HEK293 (cell line): Measurements from ENCODE around the gene SYNM.

Experiments used
- CTCF ChIA-PET: fragments of 350-600 bp; formaldehyde crosslinking; extraction: SDS; loops from one replicate; lab custom pipeline; 2021; ENCODE audit warnings: antibody characterized with exemption; lab: Yijun Ruan, JAX
- POLR2A ChIA-PET: fragments of 300-600 bp; formaldehyde crosslinking; extraction: SDS; loops from one replicate; lab custom pipeline; 2020; ENCODE audit warnings: antibody characterized with exemption, inconsistent platforms; lab: Yijun Ruan, JAX
- H3K27ac ChIP-seq: fragments of 200-500 bp; sonication (Bioruptor generic); 2 replicates; pipeline ENCODE4 v1.5.1; 2014; ENCODE audit warnings: low read depth, low read length, control low read depth, inconsistent platforms; ENCODE audit errors: extremely low read depth
- H3K36me3 ChIP-seq, 2 experiments: fragments of 200-500 bp in 1 of 2; sonication (Bioruptor generic) in 1 of 2; 1 replicate in 1 of 2; 2 replicates in 1 of 2; pipeline ENCODE4 v1.5.1; 2014 to 2017; ENCODE audit warnings: inconsistent platforms in 2 of 2, low read length in 2 of 2; ENCODE audit not compliant: control insufficient read depth in 2 of 2, insufficient read depth in 1 of 2
- H3K4me1 ChIP-seq: fragments of 200-500 bp; sonication (Bioruptor generic); 2 replicates; pipeline ENCODE4 v1.5.1; 2014; ENCODE audit warnings: mild to moderate bottlenecking, low read length, inconsistent platforms; ENCODE audit not compliant: control insufficient read depth, insufficient read depth
- H3K4me3 ChIP-seq: 2 replicates; pipeline ENCODE4 v1.5.1; 2011; ENCODE audit warnings: low read depth, mild to moderate bottlenecking, control low read depth, low read length, moderate library complexity
- H3K9me3 ChIP-seq: fragments of 200-500 bp; sonication (Bioruptor generic); 2 replicates; pipeline ENCODE4 v1.5.1; 2014; ENCODE audit warnings: low read depth, low read length, inconsistent platforms; ENCODE audit not compliant: control insufficient read depth, insufficient read depth
- GLI2 ChIP-seq: fragments of 450-650 bp; formaldehyde crosslinking; IDR thresholded peaks from 2 replicates; pipeline ENCODE4; 2017; ENCODE audit warnings: missing biosample characterization, missing genetic modification characterization, low read depth, borderline replicate concordance
- GLIS1 ChIP-seq: fragments of 450-650 bp; formaldehyde crosslinking; IDR thresholded peaks from 2 replicates; pipeline ENCODE4 v1.5.1; 2016; ENCODE audit warnings: missing biosample characterization, missing genetic modification characterization
- GLIS2 ChIP-seq: fragments of 450-650 bp; formaldehyde crosslinking; IDR thresholded peaks from 2 replicates; pipeline ENCODE4 v1.5.1; 2016; ENCODE audit warnings: missing biosample characterization, missing genetic modification characterization
- IKZF3 ChIP-seq: fragments of 450-650 bp; IDR thresholded peaks from 2 replicates; pipeline ENCODE4 v1.5.0; 2018; ENCODE audit warnings: missing biosample characterization, mild to moderate bottlenecking, missing genetic modification characterization, moderate library complexity
- KLF7 ChIP-seq: fragments of 450-650 bp; formaldehyde crosslinking; IDR thresholded peaks from 2 replicates; pipeline ENCODE4 v1.5.1; 2016; ENCODE audit warnings: missing biosample characterization, missing genetic modification characterization, borderline replicate concordance
- PRDM1 ChIP-seq: fragments of 450-650 bp; formaldehyde crosslinking; IDR thresholded peaks from 2 replicates; pipeline ENCODE4; 2016; ENCODE audit warnings: missing biosample characterization, missing genetic modification characterization
- SALL2 ChIP-seq: fragments of 450-650 bp; formaldehyde crosslinking; IDR thresholded peaks from 2 replicates; pipeline ENCODE4 v1.5.0; 2017; ENCODE audit warnings: missing biosample characterization, mild to moderate bottlenecking, missing genetic modification characterization, borderline replicate concordance
- ZBTB1 ChIP-seq: fragments of 450-650 bp; formaldehyde crosslinking; IDR thresholded peaks from 2 replicates; pipeline ENCODE4 v1.5.1; 2016; ENCODE audit warnings: missing biosample characterization, missing genetic modification characterization
- ZIC2 ChIP-seq: fragments of 450-650 bp; formaldehyde crosslinking; IDR thresholded peaks from 2 replicates; pipeline ENCODE4 v1.5.1; 2016; ENCODE audit warnings: missing biosample characterization, missing genetic modification characterization
- ZNF121 ChIP-seq: fragments of 450-650 bp; formaldehyde crosslinking; IDR thresholded peaks from 2 replicates; pipeline ENCODE4 v1.5.1; 2016; ENCODE audit warnings: missing biosample characterization, missing genetic modification characterization
- ZNF157 ChIP-seq: fragments of 450-650 bp; formaldehyde crosslinking; IDR thresholded peaks from 2 replicates; pipeline ENCODE4 v1.5.1; 2016; ENCODE audit warnings: missing biosample characterization, missing genetic modification characterization
- ZNF23 ChIP-seq: fragments of 450-650 bp; formaldehyde crosslinking; IDR thresholded peaks from 2 replicates; pipeline ENCODE4 v1.5.1; 2016; ENCODE audit warnings: missing biosample characterization, missing genetic modification characterization, borderline replicate concordance
- ZNF292 ChIP-seq: fragments of 450-650 bp; formaldehyde crosslinking; IDR thresholded peaks from 2 replicates; pipeline ENCODE4 v1.5.1; 2016; ENCODE audit warnings: low read depth, missing biosample characterization, missing genetic modification characterization, borderline replicate concordance
- ZNF558 ChIP-seq: fragments of 450-650 bp; formaldehyde crosslinking; IDR thresholded peaks from 2 replicates; pipeline ENCODE4 v1.5.1; 2016; ENCODE audit warnings: missing biosample characterization, missing genetic modification characterization
- ZNF585B ChIP-seq: fragments of 450-650 bp; formaldehyde crosslinking; IDR thresholded peaks from 2 replicates; pipeline ENCODE4 v1.5.1; 2016; ENCODE audit warnings: missing biosample characterization, missing genetic modification characterization
- ZNF600 ChIP-seq: fragments of 450-650 bp; formaldehyde crosslinking; IDR thresholded peaks from 2 replicates; pipeline ENCODE4 v1.5.1; 2016; ENCODE audit warnings: missing biosample characterization, missing genetic modification characterization
- ZNF677 ChIP-seq: fragments of 450-650 bp; IDR thresholded peaks from 2 replicates; pipeline ENCODE4 v1.5.0; 2018; ENCODE audit warnings: missing biosample characterization, mild to moderate bottlenecking, missing genetic modification characterization, moderate library complexity
- ZNF785 ChIP-seq: fragments of 450-650 bp; formaldehyde crosslinking; IDR thresholded peaks from 2 replicates; pipeline ENCODE4 v1.5.1; 2016; ENCODE audit warnings: missing biosample characterization, missing genetic modification characterization
- TF ChIP-seq, protein P1 (sequence below): fragments of 450-650 bp; formaldehyde crosslinking; IDR thresholded peaks from 2 replicates; pipeline ENCODE4 v1.5.1; 2016; ENCODE audit warnings: missing biosample characterization, missing genetic modification characterization
- TF ChIP-seq, protein P2 (sequence below): sonication (generic); formaldehyde crosslinking; IDR thresholded peaks from 2 replicates; pipeline ENCODE4 v1.8.1; 2022; ENCODE audit warnings: mild to moderate bottlenecking, moderate library complexity, missing genetic modification reagents
- TF ChIP-seq, protein P3 (sequence below): fragments of 450-650 bp; formaldehyde crosslinking; IDR thresholded peaks from 2 replicates; pipeline ENCODE4 v1.5.1; 2016; ENCODE audit warnings: missing biosample characterization, missing genetic modification characterization
- TF ChIP-seq, protein P4 (sequence below): fragments of 450-650 bp; formaldehyde crosslinking; IDR thresholded peaks from 2 replicates; pipeline ENCODE4 v1.5.1; 2016; ENCODE audit warnings: missing biosample characterization, missing genetic modification characterization

Gene SYNM

DNA sequence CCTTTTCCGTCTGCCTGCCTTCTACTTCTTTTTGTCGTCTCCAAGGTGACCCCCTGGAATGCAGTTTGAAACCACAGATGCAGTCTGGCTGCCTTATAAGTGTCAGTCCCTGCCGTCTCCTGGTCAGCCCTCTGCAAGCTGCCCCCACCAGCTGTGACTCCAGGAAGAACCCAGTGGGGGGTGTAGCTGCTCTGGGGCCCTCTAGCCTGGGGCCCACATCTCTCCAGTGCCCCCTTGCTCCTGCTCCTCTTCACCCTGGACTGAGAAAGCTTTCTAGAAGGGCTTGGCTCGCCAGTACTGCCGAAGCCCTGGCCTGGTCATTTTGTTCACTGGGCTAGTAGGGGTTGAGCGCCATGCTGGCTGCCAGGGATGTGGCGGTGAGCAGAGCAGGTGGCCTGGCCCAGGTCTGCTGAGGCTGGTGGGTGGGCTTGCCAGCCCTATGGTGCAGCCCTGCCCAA, 21.3 kb downstream of the SYNM start:
- Histone ChIP-seq H3K27ac (no peak overlapping the region), H3K4me3 (no peak overlapping the region), H3K9me3 (no peaks in the 10 kb centered on the region), H3K36me3 (peaks cover 0 to 56% of the 10 kb centered on the region in 2 experiments; a peak in 1 of 3 replicates), H3K4me1 (peaks cover 7% of the 10 kb centered on the region)
- ChIA-PET POLR2A (no interaction called here), CTCF (interaction anchor here (2.4 kb wide), 1 partner anchor 21 kb away, joined by 9 read pairs; the partner anchor contains the start of gene SYNM)
- no peak for TF ChIP-seq ZBTB1 (tag by site-specific recombination)
- TF ChIP-seq ZIC2 (tag by site-specific recombination) = peak; percentile 80
- peak; percentile 56; the same call in 1 of the 2 replicates for TF ChIP-seq GLIS1 (tag by site-specific recombination)

DNA sequence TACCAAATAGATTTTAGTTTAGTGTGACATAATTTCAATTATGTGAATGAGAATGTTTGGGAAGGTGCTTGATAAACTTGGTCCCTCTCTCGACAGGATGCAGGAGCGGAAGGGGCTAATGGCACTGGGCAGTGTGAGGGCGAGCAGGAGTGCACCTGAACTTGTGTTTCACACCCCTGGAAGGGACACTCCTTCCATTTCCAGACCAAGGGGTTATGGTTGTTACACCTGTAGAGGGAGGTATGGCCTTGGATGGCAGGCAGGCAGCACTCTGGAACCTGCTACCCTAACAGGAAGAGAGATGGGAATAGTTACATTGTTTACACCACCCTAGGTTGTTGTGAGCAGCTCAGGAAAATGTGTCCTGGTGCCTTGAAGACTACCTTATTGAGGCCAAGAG, 22.1 kb downstream of the SYNM start:
- H3K27ac ChIP-seq = no peak overlapping the region
- no peaks in the 10 kb centered on the region for H3K9me3 ChIP-seq
- H3K4me1 ChIP-seq = peaks cover 7% of the 10 kb centered on the region
- TF ChIP-seq, protein P1, sequence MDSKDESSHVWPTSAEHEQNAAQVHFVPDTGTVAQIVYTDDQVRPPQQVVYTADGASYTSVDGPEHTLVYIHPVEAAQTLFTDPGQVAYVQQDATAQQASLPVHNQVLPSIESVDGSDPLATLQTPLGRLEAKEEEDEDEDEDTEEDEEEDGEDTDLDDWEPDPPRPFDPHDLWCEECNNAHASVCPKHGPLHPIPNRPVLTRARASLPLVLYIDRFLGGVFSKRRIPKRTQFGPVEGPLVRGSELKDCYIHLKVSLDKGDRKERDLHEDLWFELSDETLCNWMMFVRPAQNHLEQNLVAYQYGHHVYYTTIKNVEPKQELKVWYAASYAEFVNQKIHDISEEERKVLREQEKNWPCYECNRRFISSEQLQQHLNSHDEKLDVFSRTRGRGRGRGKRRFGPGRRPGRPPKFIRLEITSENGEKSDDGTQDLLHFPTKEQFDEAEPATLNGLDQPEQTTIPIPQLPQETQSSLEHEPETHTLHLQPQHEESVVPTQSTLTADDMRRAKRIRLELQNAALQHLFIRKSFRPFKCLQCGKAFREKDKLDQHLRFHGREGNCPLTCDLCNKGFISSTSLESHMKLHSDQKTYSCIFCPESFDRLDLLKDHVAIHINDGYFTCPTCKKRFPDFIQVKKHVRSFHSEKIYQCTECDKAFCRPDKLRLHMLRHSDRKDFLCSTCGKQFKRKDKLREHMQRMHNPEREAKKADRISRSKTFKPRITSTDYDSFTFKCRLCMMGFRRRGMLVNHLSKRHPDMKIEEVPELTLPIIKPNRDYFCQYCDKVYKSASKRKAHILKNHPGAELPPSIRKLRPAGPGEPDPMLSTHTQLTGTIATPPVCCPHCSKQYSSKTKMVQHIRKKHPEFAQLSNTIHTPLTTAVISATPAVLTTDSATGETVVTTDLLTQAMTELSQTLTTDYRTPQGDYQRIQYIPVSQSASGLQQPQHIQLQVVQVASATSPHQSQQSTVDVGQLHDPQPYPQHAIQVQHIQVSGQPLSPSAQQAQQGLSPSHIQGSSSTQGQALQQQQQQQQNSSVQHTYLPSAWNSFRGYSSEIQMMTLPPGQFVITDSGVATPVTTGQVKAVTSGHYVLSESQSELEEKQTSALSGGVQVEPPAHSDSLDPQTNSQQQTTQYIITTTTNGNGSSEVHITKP (tag by site-specific recombination) = no peak
- TF ChIP-seq, protein P2, sequence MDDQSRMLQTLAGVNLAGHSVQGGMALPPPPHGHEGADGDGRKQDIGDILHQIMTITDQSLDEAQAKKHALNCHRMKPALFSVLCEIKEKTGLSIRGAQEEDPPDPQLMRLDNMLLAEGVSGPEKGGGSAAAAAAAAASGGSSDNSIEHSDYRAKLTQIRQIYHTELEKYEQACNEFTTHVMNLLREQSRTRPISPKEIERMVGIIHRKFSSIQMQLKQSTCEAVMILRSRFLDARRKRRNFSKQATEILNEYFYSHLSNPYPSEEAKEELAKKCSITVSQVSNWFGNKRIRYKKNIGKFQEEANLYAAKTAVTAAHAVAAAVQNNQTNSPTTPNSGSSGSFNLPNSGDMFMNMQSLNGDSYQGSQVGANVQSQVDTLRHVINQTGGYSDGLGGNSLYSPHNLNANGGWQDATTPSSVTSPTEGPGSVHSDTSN = no peak
- no peak for TF ChIP-seq SALL2 (tag by site-specific recombination)
- no peak for TF ChIP-seq ZNF600 (tag by site-specific recombination)
- no peak for TF ChIP-seq GLI2 (tag by site-specific recombination)
- TF ChIP-seq ZNF121 = no peak
- TF ChIP-seq, protein P3, sequence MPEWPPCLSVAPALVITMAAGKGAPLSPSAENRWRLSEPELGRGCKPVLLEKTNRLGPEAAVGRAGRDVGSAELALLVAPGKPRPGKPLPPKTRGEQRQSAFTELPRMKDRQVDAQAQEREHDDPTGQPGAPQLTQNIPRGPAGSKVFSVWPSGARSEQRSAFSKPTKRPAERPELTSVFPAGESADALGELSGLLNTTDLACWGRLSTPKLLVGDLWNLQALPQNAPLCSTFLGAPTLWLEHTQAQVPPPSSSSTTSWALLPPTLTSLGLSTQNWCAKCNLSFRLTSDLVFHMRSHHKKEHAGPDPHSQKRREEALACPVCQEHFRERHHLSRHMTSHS (tag by site-specific recombination) = no peak
- TF ChIP-seq ZNF585B (tag by site-specific recombination) = no peak
- no peak for TF ChIP-seq ZNF23
- no peak for TF ChIP-seq KLF7 (tag by site-specific recombination)
- TF ChIP-seq ZNF157 (tag by site-specific recombination) = no peak
- TF ChIP-seq ZNF558 (tag by site-specific recombination) = no peak
- TF ChIP-seq, protein P4, sequence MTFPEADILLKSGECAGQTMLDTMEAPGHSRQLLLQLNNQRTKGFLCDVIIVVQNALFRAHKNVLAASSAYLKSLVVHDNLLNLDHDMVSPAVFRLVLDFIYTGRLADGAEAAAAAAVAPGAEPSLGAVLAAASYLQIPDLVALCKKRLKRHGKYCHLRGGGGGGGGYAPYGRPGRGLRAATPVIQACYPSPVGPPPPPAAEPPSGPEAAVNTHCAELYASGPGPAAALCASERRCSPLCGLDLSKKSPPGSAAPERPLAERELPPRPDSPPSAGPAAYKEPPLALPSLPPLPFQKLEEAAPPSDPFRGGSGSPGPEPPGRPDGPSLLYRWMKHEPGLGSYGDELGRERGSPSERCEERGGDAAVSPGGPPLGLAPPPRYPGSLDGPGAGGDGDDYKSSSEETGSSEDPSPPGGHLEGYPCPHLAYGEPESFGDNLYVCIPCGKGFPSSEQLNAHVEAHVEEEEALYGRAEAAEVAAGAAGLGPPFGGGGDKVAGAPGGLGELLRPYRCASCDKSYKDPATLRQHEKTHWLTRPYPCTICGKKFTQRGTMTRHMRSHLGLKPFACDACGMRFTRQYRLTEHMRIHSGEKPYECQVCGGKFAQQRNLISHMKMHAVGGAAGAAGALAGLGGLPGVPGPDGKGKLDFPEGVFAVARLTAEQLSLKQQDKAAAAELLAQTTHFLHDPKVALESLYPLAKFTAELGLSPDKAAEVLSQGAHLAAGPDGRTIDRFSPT (tag by site-specific recombination) = no peak
- TF ChIP-seq ZNF785 (tag by site-specific recombination) = no peak
- no peak for TF ChIP-seq GLIS1 (tag by site-specific recombination)
- no peak for TF ChIP-seq ZNF292 (tag by site-specific recombination)
- TF ChIP-seq ZNF677 (tag by site-specific recombination) = no peak
- TF ChIP-seq GLIS2 (tag by site-specific recombination) = no peak
- no peak for TF ChIP-seq PRDM1
- TF ChIP-seq IKZF3 = no peak
- CTCF ChIA-PET = interaction anchor here (2.4 kb wide), 1 partner anchor 21 kb away, joined by 9 read pairs; the partner anchor contains the start of gene SYNM
- no peak overlapping the region for H3K4me3 ChIP-seq
- peaks cover 0 to 64% of the 10 kb centered on the region in 2 experiments; a peak in 1 of 3 replicates for H3K36me3 ChIP-seq
- POLR2A ChIA-PET = no interaction called here
